ENCODE measurements around the gene POU2AF1. TPM values are rescaled to one million over a fixed set of nuclear protein-coding genes. Genes with fewer than 3 reads are reported as not detected.

The POU2AF1 gene
- total RNA-seq, 1 donor from 2014 or later, result not detected

GRCh38 chr11:111354601-111354891, 24.5 kb downstream of the POU2AF1 start:
- Mint-ChIP-seq H3K27me3 (ENCODE audit: low read depth) (no peaks in the 10 kb centered on the region), H3K4me1 (peaks cover 4% of the 10 kb centered on the region), H3K4me3 (no peak overlapping the region), H3K9me3 (no peaks in the 10 kb centered on the region), H3K27ac (ENCODE audit: unreplicated experiment) (no peak overlapping the region), H3K36me3 (ENCODE audit: low read depth) (no peaks in the 10 kb centered on the region)
- no peak for TF ChIP-seq CTCF (conservative IDR thresholded peaks at IDR 0.05)
- no peak for DNase-seq (ENCODE audit: low read depth, low spot score)

GRCh38 chr11:111353776-111354600, 25.1 kb downstream of the POU2AF1 start:
- Mint-ChIP-seq H3K9me3 (no peaks in the 10 kb centered on the region), H3K4me3 (no peak overlapping the region), H3K27ac (ENCODE audit: unreplicated experiment) (no peak overlapping the region), H3K4me1 (peaks cover 4% of the 10 kb centered on the region), H3K36me3 (ENCODE audit: low read depth) (no peaks in the 10 kb centered on the region), H3K27me3 (ENCODE audit: low read depth) (no peaks in the 10 kb centered on the region)
- TF ChIP-seq CTCF (conservative IDR thresholded peaks at IDR 0.05), result no peak
- DNase-seq (ENCODE audit: low read depth, low spot score), result no peak

DNA sequence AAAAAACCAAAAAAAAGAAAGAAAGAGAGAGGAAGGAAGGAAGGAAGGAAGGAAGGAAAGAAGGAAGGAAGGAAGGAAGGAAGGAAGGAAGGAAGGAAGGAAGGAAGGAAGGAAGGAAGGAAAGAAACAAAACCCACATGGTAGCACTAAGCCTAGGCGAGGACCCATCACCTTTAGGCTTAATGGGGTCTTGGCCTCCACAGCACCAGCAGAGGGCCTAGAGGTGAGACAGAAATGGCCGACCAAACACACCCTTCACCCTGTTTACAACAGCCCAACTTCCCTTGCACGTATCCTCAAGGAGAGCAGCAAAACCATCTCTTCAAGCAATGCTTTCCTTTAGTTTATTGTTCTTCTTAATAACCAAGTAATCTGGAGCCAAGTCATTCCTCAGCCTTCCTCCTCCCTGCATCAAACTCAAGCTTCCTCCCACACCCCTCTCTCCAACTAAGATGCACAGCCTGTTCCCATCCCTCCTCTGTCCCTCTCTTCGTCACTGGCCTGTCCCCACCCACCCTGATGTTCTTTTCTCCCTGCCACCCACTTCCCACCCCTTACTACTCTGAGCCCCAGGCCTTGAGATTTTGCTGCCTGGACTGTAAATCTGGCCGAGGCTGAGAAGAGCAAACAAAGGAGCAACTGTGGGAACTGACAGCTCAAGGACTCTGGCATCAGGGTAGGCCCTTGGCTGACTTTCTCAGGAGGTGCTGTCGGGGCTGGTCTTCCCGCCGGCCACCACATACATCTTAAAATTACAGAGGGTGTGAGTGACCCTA, 26.0 kb downstream of the POU2AF1 start:
- DNase-seq (ENCODE audit: low read depth, low spot score), result no peak
- Mint-ChIP-seq H3K27me3 (ENCODE audit: low read depth) (no peaks in the 10 kb centered on the region), H3K27ac (ENCODE audit: unreplicated experiment) (peak overlapping the region; percentile 67), H3K9me3 (no peaks in the 10 kb centered on the region), H3K4me3 (no peak overlapping the region), H3K4me1 (peaks cover 4% of the 10 kb centered on the region), H3K36me3 (ENCODE audit: low read depth) (no peaks in the 10 kb centered on the region)
- no peak for TF ChIP-seq CTCF (conservative IDR thresholded peaks at IDR 0.05)

GRCh38 chr11:111352231-111352746, 26.8 kb downstream of the POU2AF1 start:
- TF ChIP-seq CTCF (conservative IDR thresholded peaks at IDR 0.05), result no peak
- Mint-ChIP-seq H3K9me3 (no peaks in the 10 kb centered on the region), H3K36me3 (ENCODE audit: low read depth) (no peaks in the 10 kb centered on the region), H3K4me1 (peaks cover 4% of the 10 kb centered on the region), H3K27ac (ENCODE audit: unreplicated experiment) (no peak overlapping the region), H3K4me3 (no peak overlapping the region), H3K27me3 (ENCODE audit: low read depth) (no peaks in the 10 kb centered on the region)
- DNase-seq (ENCODE audit: low read depth, low spot score), result no peak

DNA sequence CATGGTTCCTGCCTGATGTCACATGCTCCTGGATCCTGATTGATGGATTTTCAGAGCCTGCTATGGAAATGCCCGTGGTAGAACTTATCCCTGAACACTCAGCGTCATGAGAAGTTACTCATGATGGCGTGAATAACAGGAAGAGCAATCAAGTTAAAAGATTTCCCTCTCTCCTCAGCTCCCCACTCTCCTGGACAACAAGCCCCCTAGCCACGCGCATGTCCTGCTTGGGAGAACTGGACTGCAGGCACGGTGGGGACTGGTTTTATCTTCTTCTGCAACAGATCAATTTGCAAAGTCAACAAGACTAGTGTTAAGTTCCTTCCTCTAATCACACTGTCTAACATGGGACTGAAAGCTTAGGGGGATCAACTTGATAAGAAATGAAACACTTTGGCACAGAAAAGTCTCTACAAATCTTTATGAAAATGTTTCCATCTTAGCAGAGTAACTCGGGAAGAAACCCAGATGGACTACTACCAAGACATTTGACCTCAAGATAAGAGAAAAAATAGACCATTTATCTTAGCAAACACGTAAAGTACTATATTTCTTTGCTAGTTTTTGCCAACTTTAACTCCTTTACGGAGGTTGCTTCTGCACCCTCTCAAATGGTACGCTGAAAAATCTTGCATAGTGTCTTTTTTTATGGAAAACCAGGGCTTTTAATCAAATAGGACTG, 27.6 kb downstream of the POU2AF1 start:
- H3K9me3 Mint-ChIP-seq, result no peaks in the 10 kb centered on the region
- no peak for DNase-seq (ENCODE audit: low read depth, low spot score)
- no peak for TF ChIP-seq CTCF (conservative IDR thresholded peaks at IDR 0.05)
- H3K36me3 Mint-ChIP-seq (ENCODE audit: low read depth), result no peaks in the 10 kb centered on the region
- peaks cover 4% of the 10 kb centered on the region for H3K4me1 Mint-ChIP-seq
- H3K27ac Mint-ChIP-seq (ENCODE audit: unreplicated experiment), result no peak overlapping the region
- H3K4me3 Mint-ChIP-seq, result no peak overlapping the region
- no peaks in the 10 kb centered on the region for H3K27me3 Mint-ChIP-seq (ENCODE audit: low read depth)
